ENCODE measurements around the gene LAMB3.
A peak's percentile ranks its signal among the peaks of the same experiment; 100 is the strongest.

LAMB3 gene

DNA sequence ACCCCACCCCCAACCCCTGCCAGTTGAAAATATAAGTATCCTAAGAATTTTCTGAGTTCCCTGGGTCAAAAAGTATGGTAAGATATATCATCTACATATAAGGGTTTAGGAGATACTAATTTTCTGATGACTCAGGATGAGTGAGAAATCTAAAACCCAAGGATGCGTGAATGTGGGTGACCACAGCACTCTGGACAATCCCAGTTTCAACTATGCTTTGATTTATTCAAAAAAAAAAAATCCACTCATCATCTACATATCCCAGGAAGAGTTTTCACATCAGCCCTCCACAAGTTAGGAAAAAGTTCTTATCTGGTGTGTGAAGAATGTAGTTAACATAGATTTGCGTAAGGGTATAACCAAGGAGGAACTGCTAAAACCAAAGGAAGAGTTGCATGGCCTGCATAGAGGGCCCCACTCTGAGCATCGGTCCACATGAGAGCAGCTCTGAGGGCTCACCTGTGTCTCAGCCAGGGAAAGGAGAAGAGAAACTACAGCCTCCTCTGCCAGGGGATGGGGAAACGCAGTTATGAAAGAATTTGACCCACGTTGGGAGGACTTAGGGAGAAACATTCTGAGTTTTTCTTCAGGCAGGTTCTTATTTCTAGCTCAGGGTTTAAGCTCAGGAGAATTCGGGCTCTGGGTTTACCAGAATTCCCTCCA, 18.8 kb downstream of the LAMB3 start:
- no peak for DNase-seq (ENCODE audit: low read depth in 3 of 3)

DNA sequence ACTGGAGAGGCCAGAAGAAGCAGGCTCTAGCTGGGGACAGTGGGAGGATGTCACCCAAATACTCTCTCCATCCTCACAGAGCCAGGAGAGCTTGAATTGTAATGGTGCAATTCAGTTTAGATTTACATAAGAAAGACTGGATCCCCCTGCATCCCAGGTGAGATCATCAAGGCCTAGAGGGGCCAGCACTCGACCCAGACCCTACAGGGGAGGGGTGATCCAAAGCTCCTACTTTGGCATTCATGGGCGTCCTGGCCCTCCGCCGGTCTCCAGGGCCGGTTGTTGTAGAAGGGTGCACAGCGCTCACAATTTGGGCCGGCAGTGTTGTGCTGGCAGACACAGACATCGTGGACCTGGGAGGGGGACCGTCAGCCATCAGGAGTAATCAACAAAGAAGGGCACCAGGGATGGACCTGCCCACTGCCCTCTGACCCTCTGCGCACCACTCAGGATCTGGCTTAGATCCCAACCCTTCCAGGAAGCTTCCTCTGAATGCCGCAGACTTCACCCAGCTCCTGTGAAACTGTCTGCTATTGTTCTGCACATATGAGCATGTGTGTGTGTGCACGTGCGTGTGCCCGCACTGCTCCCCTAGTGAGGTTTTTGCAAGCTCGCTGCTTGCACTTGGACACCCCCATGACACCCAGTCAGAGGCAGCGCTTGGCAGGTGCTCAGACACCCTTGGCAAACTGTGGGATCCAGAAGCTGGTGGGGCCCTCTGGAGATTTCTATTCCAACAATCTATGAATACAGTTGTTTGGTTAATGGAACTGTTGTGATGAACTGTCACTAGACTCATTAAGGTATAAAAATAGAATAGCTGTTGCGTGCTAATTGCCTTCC, 21.6 kb downstream of the LAMB3 start:
- DNase-seq (ENCODE audit: low read depth in 3 of 3) = no peak

DNA sequence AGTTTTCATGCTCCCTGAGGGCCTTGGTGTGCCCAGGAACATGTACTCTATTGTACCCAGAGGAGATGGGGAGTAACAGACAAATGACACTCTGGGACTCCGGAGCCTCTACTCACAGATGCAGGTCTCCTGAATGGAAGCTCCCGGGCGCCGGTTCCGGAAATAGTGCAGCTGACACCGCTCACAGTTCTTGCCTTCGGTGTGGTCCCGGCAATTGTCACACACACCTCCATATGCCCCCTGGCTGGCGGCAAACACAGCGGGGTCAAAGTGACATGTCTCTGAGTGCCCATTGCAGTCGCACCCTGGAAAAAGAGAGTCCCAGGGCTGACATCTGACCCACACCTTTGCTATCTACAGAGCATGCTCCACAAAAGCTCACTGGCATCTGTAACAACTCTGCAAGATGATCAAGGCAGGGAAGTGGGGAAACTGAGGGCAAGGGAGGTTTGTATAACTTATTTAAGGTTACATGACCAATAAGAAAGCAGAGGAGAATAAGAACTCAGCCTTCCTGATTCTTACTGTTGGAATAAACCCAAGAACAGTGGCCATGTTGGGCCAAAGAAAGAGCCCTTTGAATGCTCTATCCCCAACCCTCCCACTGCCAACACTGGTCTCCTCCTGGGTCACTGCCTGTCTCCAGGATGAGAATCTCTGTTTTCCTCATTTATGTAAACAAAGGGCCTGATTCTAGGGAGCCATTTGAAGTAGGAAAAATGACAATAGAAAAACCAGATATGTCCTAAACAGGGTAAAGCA, 22.4 kb downstream of the LAMB3 start:
- DNase-seq (ENCODE audit: low read depth in 3 of 3) = no peak

DNA sequence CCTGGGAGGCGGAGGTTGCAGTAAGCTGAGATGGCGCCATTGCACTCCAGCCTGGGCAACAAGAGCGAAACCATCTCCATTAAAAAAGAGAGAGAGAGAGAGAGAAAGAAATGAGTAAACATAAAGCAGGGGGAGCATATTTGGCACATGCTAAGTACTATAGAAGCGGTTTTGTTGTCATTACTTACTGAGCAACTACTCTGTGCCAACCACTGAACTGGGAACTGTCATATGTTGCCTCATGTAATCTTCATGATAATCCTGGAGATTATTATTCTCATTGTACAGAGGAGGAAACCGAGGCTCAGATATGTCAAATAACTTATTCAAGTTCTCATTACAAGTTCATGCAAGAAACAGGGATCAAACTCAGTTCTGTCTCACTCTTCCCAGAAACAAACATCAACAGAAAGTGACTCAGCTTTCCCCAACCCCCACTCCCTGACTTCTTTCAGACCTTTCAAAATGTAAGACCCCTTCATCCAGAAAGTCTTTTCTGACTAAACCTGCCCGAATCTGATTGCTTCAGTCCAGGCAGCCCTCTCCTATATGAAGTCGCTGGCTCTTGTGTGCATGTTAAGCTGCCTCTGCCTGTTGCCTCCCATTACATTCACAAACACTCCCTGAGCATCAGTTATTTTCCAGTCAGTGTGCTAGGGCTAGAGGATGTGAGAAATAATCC, 23.5 kb downstream of the LAMB3 start:
- no peak for DNase-seq (ENCODE audit: low read depth in 3 of 3)

DNA sequence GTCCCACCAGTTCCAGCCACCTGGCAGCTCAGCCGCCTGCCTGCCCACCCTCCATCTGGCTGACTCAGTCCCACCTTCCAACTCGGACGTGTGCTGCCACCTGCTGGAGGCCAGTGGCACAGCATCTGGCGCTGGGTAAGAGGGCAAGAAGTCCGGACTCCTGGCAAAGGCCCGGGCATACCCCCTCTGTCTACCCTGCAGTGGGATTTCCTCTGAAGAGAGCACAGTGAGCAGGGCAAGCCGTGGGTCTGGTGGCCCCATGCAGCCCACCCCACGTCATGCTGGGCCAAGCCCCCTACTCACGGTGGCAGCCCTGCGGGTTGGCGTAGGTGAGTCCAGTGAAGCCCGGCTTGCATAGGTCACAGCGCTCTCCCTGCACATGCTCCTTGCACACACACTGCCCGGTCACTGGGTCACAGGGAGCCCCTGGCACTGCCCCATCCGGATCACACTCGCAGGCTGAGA, 24.5 kb downstream of the LAMB3 start:
- DNase-seq (ENCODE audit: low read depth in 3 of 3) = peak; percentile 67 to 74 (median 68)

DNA sequence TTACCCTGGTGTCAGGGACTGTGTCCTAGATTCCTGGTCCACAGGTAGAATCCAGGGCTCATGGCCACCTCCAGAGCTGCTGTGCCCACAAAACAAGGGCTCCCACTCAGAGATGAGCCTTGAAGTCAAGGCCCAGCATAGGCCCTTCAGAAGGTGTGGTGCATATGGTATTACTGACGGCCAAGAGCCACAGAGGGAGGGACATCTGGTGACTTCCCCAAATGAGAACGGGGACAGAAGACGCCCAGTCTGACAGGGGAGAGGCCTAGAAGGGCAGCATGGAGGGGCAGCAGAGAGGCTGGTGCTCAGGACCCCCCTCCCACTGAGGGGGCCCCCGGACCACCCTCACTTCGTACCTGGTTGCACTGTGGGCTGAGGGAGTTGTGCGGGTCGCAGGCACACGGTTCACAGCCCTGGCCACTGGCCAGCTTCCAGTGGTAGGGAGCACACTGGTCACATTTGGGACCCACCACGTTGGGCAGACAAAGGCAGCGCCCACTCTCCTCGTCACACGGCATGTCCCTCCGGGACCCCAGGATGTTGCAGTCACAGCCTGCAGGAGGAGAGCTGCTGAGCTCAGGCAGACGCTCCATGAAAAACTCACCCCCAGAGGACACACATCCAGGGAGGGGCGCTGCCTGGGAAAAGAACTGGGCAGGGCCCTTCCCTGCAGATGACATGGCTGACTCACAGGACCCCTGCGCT, 25.0 kb downstream of the LAMB3 start:
- DNase-seq (ENCODE audit: low read depth in 3 of 3) = no peak

DNA sequence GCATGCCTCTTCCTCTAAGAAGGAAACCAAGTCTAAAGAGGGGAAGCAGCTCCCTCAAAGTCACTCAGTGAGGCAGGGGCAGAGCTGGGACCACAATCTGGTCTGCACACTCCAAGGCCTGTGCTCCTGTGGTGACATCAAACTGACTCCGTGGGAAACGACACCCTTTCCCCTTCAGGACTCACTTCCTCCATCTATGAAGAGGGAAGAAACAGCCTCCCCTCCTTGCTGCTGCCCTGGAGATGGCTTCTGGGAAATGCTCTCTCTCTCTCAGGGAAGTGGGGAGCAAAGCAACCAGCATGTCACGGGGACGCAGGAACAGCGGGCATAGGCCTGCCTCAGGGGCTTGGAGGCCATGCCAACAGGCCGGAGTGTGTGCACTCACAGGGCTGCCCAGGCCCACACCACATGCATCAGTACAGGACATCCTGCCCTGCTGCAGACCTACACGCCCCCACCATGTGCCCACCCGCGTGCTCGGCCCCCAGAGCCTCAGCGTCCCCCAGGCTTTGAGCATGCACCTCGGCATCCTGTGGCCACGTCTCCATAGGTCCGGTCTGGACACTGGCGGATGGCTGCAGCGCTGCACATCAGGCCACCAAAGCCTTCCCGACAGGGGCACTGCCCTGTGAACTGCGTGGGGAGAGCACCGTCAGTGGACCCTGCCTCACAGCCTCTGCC, 25.7 kb downstream of the LAMB3 start:
- no peak for DNase-seq (ENCODE audit: low read depth in 3 of 3)

DNA sequence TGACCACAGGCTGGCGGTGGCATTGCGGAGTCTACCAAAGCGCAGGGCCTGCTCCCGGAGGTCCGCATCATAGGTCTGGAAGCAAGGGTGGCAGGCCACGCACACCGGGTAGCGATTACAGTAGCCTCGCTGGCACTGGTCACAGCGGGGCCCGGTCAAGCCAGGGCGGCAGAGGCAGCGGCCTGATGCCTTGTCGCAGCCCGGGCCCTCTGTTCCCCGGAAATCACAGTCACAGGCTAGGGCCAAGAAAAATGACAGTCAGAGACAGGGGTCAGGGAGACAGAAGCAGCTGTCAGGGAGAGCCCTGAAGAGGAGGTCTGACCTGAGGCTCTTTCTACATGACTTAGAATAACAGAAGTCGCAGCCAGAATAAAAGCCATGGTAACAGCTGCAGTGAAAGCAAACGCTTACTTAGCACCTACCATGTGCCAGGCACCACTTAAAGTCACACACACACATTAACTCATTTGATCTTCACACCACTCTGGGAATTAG, 26.4 kb downstream of the LAMB3 start:
- DNase-seq (ENCODE audit: low read depth in 3 of 3) = no peak

DNA sequence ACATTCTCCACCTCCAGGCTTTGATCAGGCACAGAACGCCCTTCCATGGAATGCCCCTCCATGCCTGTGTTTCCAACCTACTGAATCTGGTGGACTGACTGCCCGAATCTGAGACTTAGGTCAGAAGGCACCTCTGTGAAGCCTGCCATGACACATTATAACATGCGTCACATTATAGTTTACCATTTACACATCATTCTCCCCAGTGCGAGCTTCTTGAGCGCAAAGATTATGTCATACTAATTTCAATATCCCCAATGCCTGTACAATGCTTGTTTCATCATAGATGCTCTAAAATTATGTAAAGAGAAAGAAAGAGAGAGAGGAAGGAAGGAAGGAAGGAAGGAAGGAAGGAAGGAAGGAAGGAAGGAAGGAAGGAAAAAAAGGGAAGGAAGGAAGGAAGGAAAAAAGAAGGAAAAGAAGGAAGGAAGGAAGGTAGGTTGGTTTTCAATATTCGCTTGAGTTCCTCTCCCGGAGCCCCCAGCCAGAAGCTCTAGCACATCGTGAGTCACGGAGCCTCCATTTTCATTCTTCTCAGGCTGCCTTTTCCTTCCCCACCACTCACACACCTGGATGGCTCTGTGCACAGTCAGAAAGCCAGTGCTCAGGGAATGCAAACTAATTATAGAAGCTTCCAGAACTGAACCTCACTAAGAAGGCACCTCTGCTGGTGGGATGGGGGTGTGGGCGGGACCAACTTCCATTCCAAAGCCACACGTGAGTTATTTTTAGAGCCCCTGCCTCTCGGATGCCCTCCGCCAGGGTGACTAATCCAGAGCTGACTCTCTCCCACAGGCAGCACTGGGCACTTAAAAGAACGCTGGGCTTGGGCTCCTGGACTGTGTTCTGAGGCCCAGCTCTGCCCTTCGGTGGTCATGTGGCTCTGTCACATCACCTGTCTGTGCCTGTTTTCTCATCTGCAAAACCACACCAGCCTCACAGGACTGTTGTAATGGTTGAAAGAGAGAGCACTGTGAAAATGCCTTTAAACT, 27.4 kb downstream of the LAMB3 start:
- DNase-seq (ENCODE audit: low read depth in 3 of 3) = no peak

DNA sequence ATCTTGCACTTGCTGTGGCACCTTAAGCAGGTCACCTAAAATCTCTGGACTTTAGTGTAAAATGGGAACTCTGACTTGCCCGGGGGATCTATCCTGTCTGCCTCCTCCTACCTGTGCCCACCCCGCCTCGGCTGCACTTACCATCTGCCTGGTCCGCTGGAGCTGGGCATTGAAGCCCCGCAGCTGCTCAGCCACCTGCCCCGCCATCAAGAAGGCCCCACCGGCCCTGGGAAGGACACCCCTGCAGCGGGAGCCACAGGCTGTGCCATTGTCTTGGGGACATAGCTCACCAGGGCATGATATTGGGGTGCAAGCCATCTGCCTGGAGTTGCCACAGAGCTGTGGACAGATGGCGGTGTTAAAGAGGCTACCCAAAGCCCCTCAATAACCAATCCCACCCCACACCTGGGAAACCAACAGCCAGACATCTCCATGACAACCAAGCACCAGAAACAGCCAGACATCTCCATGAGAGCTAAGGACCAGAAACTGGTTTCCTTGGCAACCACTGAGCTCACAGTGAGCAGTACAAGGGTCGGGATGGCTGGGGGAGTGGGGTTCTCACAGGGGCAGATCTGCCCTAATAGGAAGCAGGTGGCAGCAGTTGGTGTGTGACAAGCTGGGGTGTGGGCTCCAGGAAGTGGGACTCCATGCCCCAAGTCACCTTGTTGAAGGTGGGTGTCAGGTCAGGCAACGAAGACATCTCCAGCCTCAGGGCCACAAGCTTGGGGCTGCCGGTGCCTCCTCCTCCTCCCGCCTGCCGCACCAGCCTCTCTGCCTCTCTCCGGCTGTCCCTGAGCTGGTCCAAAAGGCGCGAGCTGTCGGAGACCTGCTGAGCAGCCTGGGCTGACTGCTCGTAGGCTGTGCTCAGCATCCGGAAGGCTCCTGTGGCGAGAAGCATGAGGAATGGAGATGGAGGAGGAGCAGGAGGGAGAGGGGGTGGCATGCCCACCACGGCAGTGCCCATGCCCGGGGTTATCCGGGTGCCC, 29.1 kb downstream of the LAMB3 start:
- DNase-seq (ENCODE audit: low read depth in 3 of 3) = no peak

DNA sequence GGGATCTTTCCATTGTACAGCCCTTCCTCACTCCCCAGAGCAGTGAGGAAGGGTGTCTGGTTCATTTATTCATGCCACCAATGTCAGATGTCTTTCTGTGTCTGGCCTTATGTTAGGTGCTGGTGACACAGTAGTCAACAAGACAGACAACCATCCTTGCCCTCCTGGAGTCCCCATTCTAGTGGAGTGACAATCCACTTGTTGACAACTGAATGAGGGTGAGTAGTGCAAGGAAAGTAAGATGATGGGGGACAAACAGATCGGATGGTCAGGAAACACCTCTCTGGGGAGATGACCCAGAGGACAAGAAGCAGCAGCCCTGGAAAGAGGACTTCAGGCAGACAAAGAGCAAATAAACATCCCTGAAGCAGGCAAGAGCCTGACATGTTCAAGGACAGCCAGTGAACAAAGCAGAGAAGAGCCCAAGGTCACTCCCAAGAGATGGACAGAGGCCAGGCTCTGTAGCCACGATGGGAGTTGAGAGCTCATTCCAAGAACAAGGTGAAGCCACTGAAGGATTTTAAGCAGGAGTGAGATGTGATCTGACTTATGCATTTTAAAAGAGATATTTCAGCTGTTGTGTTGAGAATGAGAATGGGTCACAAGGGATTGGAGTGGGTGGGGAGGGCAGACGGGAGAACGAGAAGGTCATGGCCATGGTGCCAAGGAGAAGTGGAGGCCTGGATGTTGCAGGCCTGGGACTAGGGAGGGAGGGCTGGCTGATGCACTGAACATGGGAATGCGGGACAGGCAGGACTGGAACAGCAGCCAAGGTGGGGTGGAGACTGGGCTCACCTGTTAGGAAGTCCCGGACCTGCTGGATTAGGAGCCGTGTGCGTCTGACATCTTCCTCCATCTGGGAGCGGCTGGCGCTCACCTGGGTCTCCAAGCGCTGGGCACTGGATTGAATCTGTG, 30.2 kb downstream of the LAMB3 start:
- no peak for DNase-seq (ENCODE audit: low read depth in 3 of 3)

DNA sequence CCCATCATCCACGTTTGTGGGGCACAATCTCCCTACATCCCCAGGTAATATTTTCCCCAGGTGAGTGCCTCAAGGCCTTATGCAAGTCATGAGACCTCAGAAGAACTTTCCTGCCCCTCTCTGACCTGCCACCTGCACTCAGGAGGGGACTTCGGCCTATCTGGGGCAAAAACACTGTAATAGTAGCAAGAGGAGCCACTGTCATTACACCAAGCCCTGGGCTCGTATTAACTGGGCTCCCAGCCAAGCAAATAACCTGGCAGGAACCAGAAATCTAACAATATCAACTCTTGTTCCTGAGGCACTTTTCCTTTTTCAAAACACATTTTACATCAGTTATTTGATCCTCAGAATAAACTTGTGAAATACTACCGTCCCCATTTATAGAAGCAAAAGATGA, 30.9 kb downstream of the LAMB3 start:
- no peak for DNase-seq (ENCODE audit: low read depth in 3 of 3)

DNA sequence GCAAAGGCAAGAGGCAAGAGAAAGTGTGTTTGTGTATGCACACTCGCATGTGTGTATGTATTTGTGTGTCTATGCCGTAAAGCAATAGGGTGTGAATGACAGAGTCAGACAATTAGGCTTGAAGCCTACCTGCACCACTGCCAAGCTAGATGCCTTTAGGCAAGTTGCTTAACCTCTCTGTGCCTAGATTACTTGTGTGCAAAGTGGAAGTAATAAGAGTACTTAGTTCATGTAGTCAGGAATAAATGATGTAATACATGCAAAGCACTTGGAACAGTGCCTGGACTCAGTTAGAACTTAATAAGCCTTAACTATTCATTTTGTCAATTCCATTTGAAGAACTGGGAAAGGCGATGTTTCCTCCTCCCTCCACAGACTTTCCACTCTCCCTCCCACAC, 31.7 kb downstream of the LAMB3 start:
- no peak for DNase-seq (ENCODE audit: low read depth in 3 of 3)

DNA sequence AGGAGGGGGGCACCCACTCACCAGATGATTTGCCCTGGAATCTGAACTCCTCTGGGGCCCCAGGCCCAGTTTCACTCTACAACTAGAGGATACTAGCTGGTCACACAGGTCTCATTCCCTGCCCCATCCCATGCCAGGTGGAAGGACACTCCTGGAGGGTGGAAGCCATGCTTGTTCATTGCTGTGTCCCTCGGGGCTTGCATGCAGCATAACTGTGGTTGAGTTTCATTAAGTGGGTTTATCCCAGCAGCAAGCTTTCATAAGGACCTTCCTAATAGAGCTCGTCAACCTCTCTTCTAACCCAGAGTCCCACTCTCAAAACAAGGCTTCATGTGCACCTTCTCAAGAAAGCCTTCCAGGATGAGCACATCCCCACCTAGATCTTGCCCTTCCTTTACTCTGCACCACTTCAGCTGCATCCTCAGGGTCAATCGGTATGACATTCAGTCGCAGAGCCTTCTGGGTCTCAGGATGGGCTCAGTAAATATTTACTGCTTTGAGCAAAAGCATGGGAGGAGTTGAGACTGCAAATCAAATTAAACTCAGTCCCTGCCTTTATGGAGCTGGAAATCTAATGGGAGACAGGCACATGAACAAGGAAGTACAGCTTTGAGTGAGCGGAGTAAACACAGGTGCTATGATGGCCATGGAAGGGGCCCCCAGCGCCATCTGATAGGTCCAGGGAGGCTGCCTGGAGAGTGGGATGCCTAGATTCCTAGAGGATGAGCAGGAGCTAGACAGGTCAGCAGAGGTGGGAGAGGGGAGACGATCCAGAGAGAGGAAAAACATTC, 32.3 kb downstream of the LAMB3 start:
- DNase-seq (ENCODE audit: low read depth in 3 of 3) = no peak

DNA sequence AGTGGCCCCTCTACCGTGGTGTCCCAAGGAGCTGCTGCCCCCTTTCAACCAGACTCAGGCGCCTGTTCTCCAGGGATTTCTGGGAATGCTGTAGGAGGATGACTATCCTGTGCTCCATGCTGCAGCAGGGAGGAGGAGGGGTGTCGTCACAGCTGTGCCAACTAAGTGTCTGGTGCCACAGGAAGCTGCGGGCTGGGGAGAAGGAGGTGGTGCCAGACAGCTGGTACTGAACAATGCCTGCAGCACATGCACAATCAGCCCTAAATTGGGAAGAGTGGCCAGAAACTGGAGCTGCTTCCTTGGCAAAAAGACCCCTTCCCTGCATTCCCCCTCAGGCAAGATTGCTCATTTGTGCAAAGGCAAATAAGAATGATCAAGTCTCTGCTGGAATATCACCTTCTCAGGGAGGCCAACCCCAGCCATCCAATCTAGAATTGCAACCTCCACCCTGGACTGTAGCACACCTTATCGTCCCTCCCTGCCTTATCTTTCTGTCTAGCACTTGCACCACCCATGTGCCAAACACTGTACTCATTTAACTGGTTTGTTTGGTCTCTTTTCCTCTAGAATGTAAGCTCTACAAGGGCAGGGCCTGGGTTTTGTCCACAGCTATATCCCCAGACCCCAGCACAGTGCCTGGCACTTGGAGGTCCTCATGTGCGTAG, 33.3 kb downstream of the LAMB3 start:
- DNase-seq (ENCODE audit: low read depth in 3 of 3) = no peak

DNA sequence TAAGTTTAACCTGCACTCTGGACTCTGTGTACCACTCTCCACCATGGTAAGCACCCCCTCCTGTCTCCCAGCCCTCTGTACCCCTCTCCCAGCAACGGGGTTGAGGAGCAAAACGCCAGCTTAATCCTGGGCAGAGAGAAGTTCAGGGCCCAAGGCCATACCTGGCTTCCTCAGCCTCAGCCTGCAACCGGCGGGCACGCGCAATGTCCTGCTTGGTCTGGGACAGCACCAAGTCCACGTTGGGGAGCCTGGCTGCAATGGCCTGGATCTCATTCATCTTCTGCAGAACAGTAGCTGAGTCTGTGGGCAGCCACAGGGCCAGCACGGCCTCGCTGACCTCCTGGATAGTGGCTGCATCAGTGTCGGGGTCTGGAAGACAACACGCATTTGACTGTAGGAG, 33.9 kb downstream of the LAMB3 start:
- DNase-seq (ENCODE audit: low read depth in 3 of 3) = no peak

All from stimulated activated CD4-positive, alpha-beta T cell treated with anti-CD3 and anti-CD28 coated beads, TNF-alpha, amount 100 ng/mL, for 48 hours (primary cell).